Lung (tissue), 12 donors: ENCODE measurements around the gene ANKRD18B. TPM values are rescaled to one million over a fixed set of nuclear protein-coding genes. Genes with fewer than 3 reads are reported as not detected.
"Not testable (repeated sequence)": the region's sequence is repeated elsewhere in the genome, so short reads cannot be mapped to it uniquely, and the experiment has no call there.

Experiments
- ATAC-seq: fragments of 200-7000 bp; cut with Tn5 transposase; one replicate; pipeline ENCODE4 v1.9.1; 2020; ENCODE audit warnings: moderate number of reproducible peaks; ENCODE audit not compliant: insufficient read depth, low FRiP score
- DNase-seq, 3 donors: peaks; one replicate each; pipeline ENCODE4 v3.0.0-alpha.2; 2013 to 2017
- H3K27ac ChIP-seq, 2 donors: one replicate each; pipeline ENCODE4 v1.5.1; 2013; ENCODE audit warnings: mild to moderate bottlenecking in 2 of 2, moderate library complexity in 2 of 2, control low read depth in 1 of 2, inconsistent platforms in 1 of 2, low read depth in 1 of 2, low read length in 1 of 2
- H3K27me3 ChIP-seq, 3 donors: one replicate each; pipeline ENCODE4 v1.5.1; 2013; ENCODE audit warnings: low read length in 2 of 3; ENCODE audit not compliant: control insufficient read depth in 3 of 3, insufficient read depth in 3 of 3
- H3K36me3 ChIP-seq, 4 donors: one replicate each; pipeline ENCODE4 v1.5.1; 2013; ENCODE audit warnings: low read length in 4 of 4, mild to moderate bottlenecking in 1 of 4, moderate library complexity in 1 of 4; ENCODE audit not compliant: control insufficient read depth in 4 of 4, insufficient read depth in 4 of 4
- H3K4me1 ChIP-seq, 5 donors: one replicate each; pipeline ENCODE4 v1.5.1; 2013; ENCODE audit warnings: low read length in 5 of 5, mild to moderate bottlenecking in 2 of 5, moderate library complexity in 1 of 5; ENCODE audit not compliant: control insufficient read depth in 5 of 5, insufficient read depth in 5 of 5
- H3K4me3 ChIP-seq: one replicate; pipeline ENCODE4 v1.5.1; 2013; ENCODE audit warnings: mild to moderate bottlenecking, control low read depth, moderate library complexity
- H3K9ac ChIP-seq, 2 donors: one replicate each; pipeline ENCODE4 v1.5.1; 2013; ENCODE audit warnings: low read length in 2 of 2, control low read depth in 1 of 2; ENCODE audit not compliant: insufficient read depth in 1 of 2
- H3K9me3 ChIP-seq, 4 donors: one replicate each; pipeline ENCODE4 v1.5.1; 2013; ENCODE audit warnings: low read length in 3 of 4, mild to moderate bottlenecking in 1 of 4, moderate library complexity in 1 of 4; ENCODE audit not compliant: control insufficient read depth in 4 of 4, insufficient read depth in 3 of 4
- CTCF ChIP-seq: IDR thresholded peaks from 2 replicates; pipeline ENCODE4 v1.5.1; 2012; ENCODE audit warnings: mild to moderate bottlenecking; ENCODE audit errors: control extremely low read depth, extremely low read depth
- WGBS, 2 donors: extraction: QIAGEN DNeasy Blood & Tissue Kit; methylation state at CpG; one replicate each; pipeline ENCODE4 v1.1.7; 2013; 5-methylcytosine and 5-hydroxymethylcytosine counted together
- polyA plus RNA-seq, 2 donors: library from polyadenylated mRNA; stranded (reverse); fragments of 200-250 nt; gene quantifications; one replicate each; pipeline ENCODE4 v1.2.1, GENCODE V29; 2013
- total RNA-seq, 2 donors: library from RNA; depleted of rRNA in 1 of 2; stranded (reverse); fragments of >200 nt in 1 of 2; gene quantifications; one replicate each; pipeline ENCODE4 v1.2.1, GENCODE V29; 2014 to 2021
- donor health status: control.
- donor health status: control.
- donor health status: Bipolar disorder and iron deficiency.
- donor health status: healthy.
- donor health status: DM: yes; HTN: yes; CAD: no.

The ANKRD18B gene
- total and polyA plus RNA-seq, 4 donors: 0.27 to 2.2 (median 0.79) TPM

- ATAC-seq (peak; percentile 80), DNase-seq (peak in 1 of 3 donors; percentile 43)
- Histone ChIP-seq H3K27ac (no peak overlapping the region), H3K36me3 (no peaks in the 10 kb centered on the region), H3K4me1 (no peaks in the 10 kb centered on the region), H3K27me3 (no peaks in the 10 kb centered on the region), H3K9me3 (no peaks in the 10 kb centered on the region), H3K9ac (no peak overlapping the region), H3K4me3 (no peak overlapping the region)
- WGBS, 2 donors: 72 to 76% methylated on average over 7 of the region's 7 CpGs
- TF ChIP-seq CTCF: no peak
Observed at GRCh38 chr9:33506626-33507370, 17.3 kb upstream of the ANKRD18B start.

DNA sequence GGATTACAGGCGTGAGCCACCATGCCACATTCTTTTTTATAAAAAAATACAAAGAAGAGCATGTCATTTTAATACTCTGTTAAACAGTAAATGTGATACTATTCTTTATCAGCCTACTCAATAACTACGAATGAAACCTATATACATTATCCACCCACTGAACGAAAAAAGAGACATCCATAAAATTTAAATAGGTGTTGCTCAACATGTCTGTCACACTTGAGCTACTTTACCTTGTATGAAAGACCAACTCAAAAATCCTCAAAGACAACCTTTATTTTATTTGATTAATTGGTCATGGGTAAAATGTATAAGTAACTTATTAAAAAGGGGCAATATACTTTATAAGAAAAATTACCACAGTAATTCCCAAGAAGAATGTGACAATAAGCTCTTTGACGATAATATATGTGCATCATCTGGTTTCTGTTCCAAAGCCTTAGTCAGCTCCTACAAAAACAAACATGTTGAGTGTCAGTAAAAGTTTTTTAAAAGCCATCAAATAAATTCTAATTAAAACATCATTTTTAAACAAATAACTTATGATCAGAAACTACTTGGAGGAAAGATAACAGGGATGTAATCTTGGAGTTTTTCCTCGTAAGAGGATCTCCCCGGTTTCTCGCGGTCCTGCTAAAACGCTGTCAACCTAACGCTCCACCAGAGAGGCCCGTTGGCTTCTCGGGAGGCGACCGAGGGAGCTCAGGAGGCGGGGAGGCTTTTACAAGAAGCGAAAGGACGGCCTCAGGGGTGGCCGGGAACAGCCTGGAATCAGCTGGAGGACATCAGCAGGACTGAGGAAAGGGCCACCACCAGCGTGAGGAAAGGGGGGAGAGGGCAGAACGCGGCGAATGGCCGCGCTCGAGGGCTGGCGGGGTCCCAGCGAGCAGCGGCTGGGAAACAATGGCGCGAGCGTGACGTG, 13.5 kb upstream of the ANKRD18B start:
- Histone ChIP-seq H3K36me3 (no peaks in the 10 kb centered on the region), H3K9ac (peak overlapping the region; percentile 73 to 91), H3K4me1 (no peaks in the 10 kb centered on the region), H3K27me3 (no peaks in the 10 kb centered on the region), H3K9me3 (no peaks in the 10 kb centered on the region), H3K27ac (peak overlapping the region; percentile 81 to 98), H3K4me3 (peak overlapping the region; percentile 74)
- no peak for TF ChIP-seq CTCF
- DNase-seq (peak; percentile 84 to 89 (median 87)), ATAC-seq (peak; percentile 50)
- WGBS, 2 donors: 8% methylated on average over 32 of the region's 32 CpGs

GRCh38 chr9:33511184-33511517, 12.9 kb upstream of the ANKRD18B start:
- Histone ChIP-seq H3K4me3 (peak overlapping the region; percentile 74), H3K27ac (peak overlapping the region; percentile 81 to 98), H3K9ac (peak overlapping the region; percentile 73 to 91)
- not testable (repeated sequence) for ATAC-seq, H3K36me3 ChIP-seq, H3K27me3 ChIP-seq, H3K9me3 ChIP-seq, DNase-seq, H3K4me1 ChIP-seq
- WGBS, 2 donors: 0 to 2% methylated on average over 8 of the region's 8 CpGs

- not testable (repeated sequence) for H3K4me3 ChIP-seq, H3K36me3 ChIP-seq, H3K27ac ChIP-seq, ATAC-seq, DNase-seq, H3K27me3 ChIP-seq, H3K4me1 ChIP-seq, H3K9ac ChIP-seq, H3K9me3 ChIP-seq
- 91 to 93% methylated on average over 2 of the region's 2 CpGs for WGBS, 2 donors
Observed at GRCh38 chr9:33512535-33512934, 11.5 kb upstream of the ANKRD18B start.

DNA sequence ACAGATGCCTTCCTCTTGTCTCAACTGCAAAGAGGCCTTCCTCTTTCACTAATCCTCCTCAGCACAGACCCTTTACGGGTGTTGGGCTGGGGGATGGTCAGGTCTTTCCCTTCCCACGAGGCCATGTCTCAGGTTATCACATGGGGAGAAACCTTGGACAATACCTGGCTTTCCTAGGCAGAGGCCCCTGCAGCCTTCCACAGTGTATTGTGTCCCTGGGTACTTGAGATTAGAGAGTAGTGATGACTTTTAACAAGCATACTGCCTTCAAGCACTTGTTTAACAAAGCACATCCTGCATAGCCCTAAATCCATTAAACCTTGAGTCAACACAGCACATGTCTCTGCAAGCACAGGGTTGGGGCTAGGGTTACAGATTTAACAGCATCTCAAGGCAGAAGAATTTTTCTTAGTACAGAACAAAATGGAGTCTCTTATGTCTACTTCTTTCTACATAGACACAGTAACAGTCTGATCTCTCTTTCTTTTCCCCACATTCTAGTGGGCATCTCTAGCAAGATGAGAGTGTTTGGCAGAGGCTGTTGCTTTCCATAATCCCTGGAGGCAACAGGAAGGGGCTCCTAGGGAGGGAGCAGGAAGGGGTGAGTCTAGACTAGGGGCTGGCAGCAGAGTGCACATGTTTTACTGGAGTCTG, 8.6 kb upstream of the ANKRD18B start:
- H3K27ac ChIP-seq, H3K9ac ChIP-seq, H3K9me3 ChIP-seq, ATAC-seq, H3K4me1 ChIP-seq, H3K36me3 ChIP-seq, H3K27me3 ChIP-seq, DNase-seq, H3K4me3 ChIP-seq: not testable (repeated sequence)
- 50 to 66% methylated on average over 2 of the region's 2 CpGs for WGBS, 2 donors

DNA sequence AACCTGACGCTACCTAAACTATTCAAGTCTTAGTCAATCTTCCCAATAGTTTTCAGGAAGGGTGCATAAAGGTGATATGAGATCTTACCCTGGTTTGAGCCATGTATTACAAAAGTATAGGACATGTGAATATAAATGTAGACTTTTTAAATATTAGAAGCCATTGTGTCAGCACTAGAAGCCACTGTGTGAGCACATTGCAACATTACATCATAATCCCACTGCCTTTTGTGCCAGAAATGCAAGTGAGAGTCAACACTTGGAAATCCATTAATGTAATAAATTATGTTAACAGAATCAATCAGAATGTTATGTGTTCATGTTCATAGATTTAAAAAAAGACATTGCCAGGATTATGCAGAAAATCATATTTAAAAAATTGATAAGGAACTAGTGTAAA, 7.7 kb upstream of the ANKRD18B start:
- not testable (repeated sequence) for DNase-seq, H3K4me3 ChIP-seq, H3K36me3 ChIP-seq, H3K9me3 ChIP-seq, H3K9ac ChIP-seq, H3K4me1 ChIP-seq, H3K27me3 ChIP-seq, H3K27ac ChIP-seq, ATAC-seq
- 95 to 100% methylated on average over 1 of the region's 1 CpG for WGBS, 2 donors
